ENCODE results near the gene LRCOL1. TPM values are rescaled to one million over a fixed set of nuclear protein-coding genes. Genes with fewer than 3 reads are reported as not detected.

Gene LRCOL1
- total RNA-seq, 1 donor from 2014 or later = not detected

DNA sequence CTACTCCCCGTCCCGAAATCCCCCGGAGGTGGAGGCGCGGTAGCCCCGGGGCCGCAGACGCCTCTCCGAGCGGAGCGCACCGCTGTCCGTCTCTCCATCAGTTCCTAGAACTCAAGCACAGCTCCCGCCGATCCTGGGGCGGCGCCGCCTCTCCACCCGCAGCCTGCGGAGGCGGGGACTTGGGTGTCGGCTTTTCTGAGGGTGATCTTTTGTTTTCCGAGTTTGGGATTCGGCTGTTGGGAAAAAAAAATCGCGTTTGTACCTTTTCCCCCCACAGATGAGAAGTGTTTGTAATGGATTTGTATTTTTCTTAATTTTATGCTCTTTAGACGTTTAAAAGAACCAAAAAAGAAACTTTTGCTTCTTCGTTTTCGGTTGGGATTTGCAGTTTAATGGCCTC, 26.6 kb downstream of the LRCOL1 start:
- DNase-seq (ENCODE audit: low read depth) = no peak

DNA sequence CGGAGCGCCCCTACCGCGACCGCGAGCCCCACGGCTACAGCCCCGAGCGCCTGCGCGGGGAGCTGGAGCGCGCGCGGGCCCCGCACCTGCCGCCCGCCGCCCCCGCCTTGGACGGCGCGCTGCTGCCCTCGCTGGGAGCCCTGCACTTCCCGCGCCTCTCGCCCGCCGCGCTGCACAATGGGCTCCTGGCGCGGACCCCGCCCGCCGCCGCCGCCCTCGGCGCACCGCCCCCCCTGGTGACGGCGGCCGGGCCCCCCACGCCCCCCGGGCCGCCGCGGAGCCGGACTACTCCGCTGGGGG, 27.0 kb downstream of the LRCOL1 start:
- DNase-seq (ENCODE audit: low read depth) = no peak

DNA sequence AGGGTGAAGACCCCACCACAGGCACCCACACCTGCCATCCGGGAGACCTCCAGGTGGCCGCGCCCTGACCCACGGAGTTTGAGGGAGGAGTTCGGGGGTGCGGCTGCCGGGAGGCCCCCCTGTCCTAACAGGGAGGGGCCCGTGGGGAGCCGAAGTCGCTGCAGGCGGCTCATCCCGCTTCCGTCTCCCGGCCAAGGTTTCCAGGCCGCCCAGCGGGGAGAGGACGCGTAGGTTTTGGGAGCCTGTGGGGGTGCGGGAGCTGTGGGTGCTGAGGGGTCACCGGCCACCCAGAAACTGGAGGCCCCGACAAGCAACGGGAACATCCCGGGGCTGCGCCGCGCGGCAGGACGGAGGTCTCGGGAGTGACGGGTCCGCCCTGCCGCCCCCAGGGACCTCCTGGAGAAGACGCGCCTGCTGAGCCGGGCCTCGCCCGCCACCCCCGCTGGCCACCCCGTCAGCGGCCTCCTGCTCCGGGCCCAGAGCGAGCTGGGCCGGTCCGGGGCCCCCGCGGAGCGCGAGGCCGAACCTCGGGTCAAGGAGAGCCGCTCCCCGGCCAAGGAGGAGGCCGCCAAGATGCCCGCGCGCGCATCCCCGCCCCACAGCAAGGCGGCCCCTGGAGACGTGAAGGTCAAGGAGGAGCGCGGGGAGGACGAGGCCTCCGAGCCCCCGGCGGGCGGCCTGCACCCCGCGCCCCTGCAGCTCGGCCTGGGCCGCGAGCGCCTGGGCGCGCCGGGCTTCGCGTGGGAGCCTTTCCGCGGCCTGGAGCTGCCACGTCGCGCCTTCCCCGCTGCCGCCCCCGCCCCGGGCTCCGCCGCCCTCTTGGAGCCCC, 27.6 kb downstream of the LRCOL1 start:
- no peak for DNase-seq (ENCODE audit: low read depth)

DNA sequence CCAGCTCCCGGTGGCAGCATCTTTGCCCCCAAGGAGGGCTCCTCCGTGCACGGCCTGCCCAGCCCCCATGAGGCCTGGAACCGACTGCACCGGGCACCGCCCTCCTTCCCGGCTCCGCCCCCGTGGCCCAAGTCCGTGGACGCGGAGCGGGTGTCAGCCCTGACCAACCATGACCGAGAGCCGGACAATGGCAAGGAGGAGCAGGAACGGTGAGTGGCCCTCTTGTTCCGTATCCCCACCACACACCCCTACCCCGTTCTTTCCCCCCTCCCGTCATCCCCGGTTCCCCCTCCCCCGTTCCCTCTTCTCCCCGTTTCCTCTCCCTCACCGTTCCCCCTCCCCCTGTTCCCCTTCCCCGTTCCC, 28.3 kb downstream of the LRCOL1 start:
- no peak for DNase-seq (ENCODE audit: low read depth)

DNA sequence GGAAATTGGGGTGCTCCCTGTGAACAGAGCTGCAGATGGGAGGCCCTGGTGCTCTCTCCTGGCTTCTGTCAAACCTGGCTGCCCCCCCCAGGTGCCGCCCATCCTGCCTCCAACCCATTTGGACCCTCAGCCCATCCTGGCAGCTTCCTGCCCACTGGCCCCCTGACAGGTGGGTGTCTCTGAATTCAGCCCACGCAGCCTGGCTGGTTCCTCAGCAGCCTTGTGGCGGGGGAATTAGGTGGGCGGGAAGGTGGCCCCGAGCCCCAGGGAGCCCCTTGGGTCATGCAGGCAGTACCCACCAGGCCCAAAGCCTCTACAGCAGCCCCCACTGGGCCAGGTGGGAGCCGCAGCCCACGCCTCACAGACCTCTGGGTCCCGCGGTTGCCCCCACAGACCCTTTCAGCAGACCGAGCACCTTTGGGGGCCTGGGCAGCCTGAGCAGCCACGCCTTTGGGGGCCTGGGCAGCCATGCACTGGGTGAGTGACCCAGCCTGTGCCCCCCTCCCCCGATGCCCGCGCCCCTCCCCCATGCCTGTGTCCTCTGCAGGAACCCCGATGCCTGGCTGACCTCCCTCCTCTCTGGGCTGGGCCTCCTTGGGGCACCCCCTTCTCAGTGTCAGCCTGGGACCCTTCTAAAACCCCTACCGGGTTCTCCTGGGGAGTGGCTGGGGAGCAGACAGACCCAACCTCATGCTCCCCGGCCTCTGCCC, 28.9 kb downstream of the LRCOL1 start:
- no peak for DNase-seq (ENCODE audit: low read depth)

DNA sequence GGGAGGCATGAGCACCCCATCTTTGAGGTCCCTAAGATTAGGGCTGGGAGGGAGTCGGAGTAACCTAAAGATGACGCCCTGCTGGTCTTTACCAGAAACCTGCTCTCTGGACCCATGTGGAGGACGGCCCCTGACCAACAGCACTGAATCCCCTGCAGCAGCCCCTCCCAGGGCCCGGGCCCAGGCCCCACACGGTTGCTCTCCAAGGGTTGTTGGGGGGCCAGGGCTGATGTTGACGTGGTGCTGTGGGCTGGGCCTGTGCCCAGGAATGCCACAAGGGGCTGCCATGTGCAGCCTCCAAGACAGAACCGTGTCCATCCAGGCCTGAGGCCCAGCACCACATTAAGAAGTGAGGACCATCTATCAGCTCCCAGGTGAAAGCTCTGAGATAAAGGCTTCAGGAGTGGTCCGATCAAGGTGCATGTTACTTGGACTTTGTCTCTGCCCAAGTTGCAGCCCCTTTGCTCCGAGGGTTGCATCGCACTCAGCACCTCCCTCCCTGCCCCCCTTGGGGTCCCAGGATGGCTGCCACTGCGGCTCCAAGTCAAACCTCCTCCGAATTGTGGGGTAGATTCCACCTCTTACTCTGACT, 29.6 kb downstream of the LRCOL1 start:
- no peak for DNase-seq (ENCODE audit: low read depth)

DNA sequence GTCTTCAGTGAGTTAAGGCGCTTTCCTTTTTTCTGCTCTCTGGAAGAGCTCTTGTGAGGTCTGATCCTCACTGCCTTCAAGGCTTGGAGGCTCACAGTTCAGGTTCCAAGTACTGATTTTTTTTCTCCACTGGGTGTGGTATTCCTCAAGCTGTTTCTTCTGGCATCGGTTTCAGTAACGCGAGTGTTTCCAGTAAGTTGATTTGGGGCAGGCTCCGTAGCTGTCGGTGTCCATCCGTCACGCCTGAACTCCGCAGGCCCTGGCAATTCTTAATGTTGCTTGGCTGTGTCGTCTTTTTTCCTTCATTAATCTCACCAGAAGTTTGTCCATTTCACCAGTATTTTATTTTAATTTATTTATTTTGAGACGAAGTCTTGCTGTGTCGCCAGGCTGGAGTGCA, 30.6 kb downstream of the LRCOL1 start:
- no peak for DNase-seq (ENCODE audit: low read depth)

DNA sequence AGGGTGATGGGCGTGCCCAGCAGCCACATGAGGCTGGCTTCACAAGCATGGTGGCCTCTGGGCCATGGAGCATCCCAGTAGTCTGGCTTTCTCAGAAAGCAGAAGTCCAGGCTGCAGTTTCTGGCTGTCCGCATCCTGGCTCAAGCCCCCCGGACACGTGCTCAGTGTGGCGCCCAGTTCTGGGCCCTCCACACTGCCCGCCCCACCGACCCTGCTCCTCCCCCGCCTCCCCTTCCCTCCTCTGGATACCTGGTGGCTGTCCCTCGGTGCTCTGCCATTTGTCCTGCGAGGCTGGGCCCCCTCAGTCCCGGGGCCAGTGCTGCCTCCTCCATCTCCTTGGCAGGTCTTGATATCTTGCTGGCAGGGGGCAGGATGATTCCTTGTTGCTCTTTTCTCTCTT, 31.6 kb downstream of the LRCOL1 start:
- no peak for DNase-seq (ENCODE audit: low read depth)

DNA sequence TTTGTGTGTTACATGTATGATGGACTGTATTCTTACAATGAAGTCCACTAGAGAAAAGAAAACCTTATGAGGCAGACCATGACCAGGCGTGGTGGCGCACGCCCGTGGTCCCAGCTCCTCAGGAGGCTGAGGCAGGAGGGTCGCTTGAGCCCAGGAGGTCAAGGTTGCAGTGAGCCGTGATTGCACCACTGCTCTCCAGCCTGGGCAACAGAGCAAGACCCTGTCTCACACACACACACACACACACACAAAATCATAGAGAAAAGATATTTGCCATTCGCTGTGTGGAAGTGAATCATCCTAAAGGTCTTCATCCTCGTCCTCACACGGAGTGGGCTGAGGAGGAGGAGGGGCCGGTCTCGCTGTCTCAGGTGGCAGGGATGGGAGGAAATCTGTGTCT, 32.3 kb downstream of the LRCOL1 start:
- no peak for DNase-seq (ENCODE audit: low read depth)

DNA sequence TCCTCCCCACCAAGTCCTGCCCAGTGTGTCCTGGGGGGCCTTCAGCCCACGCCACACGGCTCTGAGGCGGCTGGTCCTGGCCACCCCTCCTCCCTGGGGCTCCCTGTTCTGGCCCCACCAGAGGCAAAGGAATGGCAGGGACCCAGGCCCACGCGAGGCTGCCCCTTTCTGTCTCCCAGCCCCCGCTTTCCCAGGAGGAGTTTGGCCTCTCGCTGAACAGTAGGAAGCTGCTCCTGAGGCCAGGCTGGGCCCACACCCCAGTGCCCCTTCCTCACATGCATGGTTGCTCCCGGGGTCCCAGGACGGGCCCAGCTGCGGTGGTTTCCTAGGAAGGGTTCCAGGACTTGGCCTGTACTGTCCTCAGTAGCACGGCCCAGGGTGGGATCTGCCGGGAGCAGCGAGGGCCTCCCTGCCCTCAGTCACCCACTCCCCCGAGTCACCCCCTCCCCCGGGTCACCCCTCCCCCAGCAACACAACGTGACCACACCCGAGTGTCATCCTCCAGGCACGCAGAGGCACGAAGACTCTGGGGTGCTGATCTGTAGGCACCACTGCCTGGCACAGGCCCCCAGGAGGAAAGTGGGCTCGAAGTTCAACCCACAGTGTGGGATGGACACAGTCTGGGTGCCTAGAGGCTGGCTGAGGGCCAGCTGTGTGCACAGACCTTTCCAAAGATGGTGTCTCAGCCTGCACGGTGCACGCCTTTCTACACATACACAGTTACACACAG, 33.0 kb downstream of the LRCOL1 start:
- no peak for DNase-seq (ENCODE audit: low read depth)

DNA sequence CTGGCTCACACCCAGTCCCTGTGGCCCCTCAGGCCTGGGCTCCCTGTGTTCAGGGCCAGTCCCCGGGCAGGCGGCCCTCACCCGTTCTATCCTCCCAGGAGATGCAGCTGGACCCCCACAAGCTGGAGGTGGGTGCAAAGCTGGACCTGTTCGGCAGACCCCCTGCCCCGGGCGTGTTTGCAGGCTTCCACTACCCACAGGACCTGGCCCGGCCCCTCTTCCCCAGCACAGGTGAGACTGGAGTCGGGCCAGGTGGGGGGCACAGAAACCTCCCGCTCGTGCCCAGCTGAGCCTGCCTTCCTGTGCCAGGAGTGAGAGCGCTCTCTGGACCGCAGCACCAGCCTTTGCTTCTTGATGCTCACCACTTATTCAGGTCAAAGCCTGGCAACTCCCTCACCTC, 33.7 kb downstream of the LRCOL1 start:
- DNase-seq (ENCODE audit: low read depth) = no peak

DNA sequence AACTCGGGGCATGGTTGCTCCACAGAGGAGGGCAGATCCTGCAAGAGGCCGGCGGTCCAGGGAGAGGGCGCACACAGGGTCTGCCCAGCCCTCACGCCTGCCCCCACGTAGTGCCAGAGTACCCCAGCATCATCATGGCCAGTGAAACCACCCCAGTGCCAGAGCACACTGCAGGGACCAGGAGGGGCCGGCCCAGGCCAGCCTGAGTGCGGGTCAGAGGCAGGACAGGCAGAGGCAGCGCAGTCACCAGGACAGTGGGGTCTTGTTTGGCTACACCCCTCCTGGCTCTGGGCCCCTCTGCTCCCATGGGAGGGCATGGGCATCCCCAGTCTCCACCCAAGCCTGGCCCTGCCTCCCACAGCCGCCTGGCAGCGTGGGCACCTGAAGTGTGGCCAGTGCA, 34.7 kb downstream of the LRCOL1 start:
- DNase-seq (ENCODE audit: low read depth) = no peak

DNA sequence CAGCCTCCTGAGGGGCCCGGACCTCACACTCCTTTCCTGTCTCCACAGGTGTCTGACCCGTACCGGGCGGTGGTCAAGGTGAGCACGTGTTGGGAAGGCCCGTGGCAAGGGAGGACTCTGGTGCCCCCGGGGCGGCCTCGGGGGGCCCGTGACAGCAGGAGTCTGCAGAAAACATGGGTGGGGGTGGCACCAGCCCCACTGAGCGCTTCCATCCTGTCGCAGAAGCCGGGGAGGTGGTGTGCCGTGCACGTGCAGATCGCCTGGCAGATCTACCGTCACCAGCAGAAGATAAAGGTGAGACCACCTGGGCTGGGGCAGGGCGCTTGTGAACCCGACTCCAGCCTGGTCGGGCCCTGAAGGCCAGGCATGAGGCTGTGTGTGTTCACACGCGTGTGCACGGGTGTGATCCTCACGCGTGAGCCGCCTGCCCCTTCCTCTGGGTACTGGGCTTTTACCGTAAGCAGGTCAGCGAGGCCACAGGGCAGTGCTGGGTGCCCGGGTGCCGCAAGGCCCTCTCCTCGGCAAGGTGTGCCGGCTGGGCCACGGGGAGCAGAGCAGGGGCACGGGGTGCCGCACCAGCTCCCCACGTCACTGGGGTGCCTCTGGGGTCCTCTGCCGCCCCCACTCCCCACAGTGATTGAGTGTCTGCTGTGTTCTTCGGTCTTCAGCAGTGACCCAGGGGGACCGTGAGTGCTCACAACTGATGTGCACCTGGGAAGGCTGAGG, 35.9 kb downstream of the LRCOL1 start:
- no peak for DNase-seq (ENCODE audit: low read depth)

DNA sequence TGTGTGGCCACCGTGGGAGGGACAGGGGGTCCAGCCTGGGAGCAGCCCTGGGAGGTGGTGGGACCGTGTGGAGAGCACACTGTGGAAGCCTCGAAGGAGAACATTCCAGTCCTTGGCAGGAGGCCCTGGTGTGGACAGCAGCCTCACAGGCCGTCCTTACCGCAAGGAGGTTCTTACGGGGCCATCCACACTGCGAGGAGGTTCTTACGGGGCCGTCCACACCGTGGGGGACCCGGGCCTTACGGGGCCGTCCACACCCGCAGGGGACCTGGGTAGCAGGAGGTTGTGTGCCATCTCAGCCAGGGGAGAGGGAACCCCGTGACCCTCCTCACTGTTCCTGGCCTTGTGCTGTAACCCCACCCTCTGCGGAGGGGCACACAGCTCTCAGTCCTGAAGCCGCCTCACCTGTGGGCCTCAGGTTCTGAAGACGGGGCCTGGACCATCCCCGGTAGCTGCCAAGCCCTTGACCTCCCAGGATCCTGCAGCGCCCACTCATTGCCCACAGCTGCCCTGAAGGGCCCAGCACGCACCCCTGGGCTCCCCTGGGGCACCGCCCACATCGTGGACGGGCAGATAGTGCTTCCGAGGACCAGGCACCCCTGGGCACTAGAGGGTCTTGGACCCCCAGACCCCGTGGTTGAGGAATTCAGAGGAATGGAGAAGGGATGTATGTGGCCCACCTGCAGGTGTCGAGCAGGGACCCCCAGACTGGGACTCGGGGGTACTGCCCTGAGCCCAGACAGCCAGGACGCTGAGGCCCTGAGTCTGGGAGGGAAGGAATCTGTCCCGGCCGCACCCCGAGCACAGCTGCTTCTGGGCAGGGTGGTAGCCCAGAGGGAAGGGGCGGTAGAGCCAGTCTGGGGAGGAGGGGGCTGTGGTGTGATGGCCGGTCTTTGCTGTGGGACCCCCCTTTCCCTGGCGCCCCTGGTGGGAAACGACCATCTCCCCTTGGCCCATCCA, 37.3 kb downstream of the LRCOL1 start:
- peak; percentile 50 for DNase-seq (ENCODE audit: low read depth)

DNA sequence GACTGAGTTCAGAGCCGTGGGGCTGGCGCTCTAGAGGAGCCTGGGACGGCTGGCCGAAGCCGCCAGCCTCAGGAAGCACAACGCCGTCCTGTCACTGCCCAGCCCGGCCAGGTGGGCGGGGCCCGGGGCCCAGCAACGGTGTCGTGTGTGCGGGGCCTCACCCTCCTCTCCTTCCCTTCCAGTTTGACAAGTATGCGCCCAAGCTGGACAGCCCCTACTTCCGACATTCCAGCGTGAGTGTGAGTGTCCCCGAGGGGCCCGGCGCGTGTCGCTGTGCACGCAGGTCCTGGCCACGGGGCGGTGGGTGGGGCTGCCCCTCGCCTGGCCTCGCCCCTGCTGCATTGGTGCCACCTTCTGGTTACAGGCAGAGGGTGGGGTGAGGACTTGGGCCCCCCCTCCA, 38.3 kb downstream of the LRCOL1 start:
- no peak for DNase-seq (ENCODE audit: low read depth)

DNA sequence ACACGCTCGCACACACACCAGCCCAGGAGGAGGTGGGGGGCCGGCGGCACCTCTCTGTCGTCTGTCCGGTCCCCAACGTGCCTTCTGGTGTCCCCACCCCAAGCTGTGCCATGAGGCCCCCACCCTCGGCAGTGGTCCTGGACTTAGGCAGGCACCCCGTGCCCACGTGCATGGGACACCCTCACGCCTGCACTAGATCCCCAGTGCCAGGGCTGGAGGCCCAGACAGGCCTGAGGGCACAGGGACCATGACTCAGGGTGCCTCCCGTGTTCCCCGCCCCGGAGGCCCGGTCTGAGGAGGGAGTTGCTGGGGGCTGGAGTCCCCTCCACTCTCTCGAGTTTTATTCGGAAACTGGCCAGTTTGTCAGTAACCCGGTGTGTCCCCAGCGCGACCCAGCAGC, 38.8 kb downstream of the LRCOL1 start:
- DNase-seq (ENCODE audit: low read depth) = no peak

DNA sequence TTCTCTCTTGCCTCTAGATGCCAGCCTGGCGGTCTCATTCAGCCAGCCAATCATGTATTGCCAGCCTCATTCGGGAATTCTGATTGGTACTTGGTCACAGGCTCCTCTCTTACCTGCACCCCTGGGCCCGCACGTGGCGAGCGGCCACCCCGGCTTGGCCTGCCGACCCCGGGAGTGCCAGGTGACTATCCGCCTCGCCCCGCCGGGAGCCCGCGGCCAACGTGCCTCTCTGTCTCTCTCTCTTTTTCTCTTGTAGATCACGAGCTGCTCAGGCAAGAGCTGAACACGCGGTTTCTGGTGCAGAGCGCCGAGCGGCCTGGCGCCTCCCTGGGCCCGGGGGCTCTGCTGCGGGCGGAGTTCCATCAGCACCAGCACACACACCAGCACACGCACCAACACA, 39.3 kb downstream of the LRCOL1 start:
- no peak for DNase-seq (ENCODE audit: low read depth)

DNA sequence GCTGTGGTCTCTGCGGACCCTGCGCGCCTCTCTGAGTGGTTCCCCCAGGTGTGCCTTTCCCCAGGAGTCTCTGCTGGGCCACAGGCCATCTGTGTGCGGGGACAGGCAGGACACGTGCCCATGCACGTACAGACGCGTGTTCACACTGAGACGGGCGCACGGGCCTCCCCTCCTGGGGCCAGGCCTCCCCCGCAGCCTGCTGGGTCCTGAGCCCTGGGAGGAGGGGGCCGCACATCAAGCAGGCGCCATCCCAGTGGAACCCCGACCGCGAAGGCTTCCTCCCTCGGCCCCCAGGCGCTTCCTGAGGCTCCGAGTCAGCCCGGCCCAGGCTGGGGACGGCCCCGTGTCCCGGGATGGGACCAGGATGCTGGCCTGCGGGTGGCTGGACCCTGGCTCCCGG, 39.7 kb downstream of the LRCOL1 start:
- DNase-seq (ENCODE audit: low read depth) = no peak

DNA sequence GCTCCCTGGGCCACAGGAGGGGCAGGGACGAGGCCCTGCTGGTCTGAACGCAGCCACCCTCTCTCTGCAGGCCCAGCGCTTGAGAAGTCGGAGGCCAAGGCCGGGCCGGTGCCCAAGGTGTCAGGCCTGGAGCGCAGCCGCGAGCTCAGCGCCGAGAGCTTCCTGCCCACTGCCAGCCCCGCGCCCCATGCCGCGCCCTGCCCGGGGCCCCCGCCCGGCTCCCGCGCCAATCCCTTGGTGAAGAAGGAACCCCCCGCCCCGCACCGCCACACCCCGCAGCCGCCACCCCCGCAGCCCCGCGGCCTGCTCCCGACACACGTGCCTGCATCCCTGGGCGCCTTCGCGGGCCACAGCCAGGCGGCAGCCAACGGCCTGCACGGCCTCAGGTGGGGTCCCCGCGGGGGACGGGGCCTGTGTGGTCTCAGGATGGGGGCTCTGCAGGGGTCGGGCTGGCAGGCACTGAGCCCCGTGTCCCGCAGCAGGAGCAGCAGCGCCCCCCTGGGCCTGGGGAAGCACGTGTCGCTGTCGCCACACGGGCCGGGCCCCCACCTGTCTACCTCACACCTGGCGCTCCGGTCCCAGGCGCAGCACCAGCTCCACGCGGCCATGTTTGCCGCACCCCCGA, 40.4 kb downstream of the LRCOL1 start:
- no peak for DNase-seq (ENCODE audit: low read depth)

Measured in myocyte (in vitro differentiated cells).